Measurements from ENCODE around the gene OR10G3. TPM values are rescaled to one million over a fixed set of nuclear protein-coding genes. Genes with fewer than 3 reads are reported as not detected.

The OR10G3 gene
- total RNA-seq, 1 donor from 2014 or later: not detected

DNA sequence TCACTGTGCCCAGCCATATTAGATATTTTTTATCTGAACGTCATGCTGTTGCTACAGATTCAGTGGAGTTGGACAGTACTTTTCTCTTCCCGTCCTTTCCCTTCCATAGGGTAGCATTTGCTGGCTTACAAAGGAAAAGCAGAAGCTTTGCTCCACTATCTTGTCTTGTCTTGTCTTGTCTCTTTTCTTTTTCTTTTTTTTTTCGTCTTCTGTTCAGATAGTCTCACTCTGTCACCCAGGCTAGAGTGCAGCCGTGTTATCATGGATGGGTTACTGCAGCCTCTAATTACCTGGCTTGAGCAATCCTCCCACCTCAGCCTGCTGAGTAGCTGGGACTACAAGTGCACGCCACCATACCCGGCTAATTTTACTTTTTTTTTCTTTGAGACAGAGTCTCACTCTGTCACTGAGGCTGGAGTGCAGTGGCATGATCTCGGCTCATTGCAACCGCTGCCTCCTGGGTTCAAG is 21.1 kb downstream of the OR10G3 start:
- Mint-ChIP-seq H3K4me1 (ENCODE audit: low read depth, unreplicated experiment) (peaks cover 2% of the 10 kb centered on the region), H3K27ac (ENCODE audit: unreplicated experiment) (peak overlapping the region; percentile 34), H3K4me3 (ENCODE audit: unreplicated experiment) (no peak overlapping the region), H3K36me3 (ENCODE audit: low read depth, unreplicated experiment) (peaks cover 2% of the 10 kb centered on the region), H3K9me3 (ENCODE audit: unreplicated experiment) (no peaks in the 10 kb centered on the region), H3K27me3 (ENCODE audit: low read depth, unreplicated experiment) (no peaks in the 10 kb centered on the region)
- Histone ChIP-seq H3K9me3 (ENCODE audit: insufficient read depth, low read depth, low read length) (no peaks in the 10 kb centered on the region), H3K27me3 (ENCODE audit: insufficient read depth, low read length) (no peaks in the 10 kb centered on the region), H3K4me1 (ENCODE audit: insufficient read depth, low read length) (peaks cover 4% of the 10 kb centered on the region), H2AFZ (ENCODE audit: low read depth, low read length) (no peak overlapping the region), H3K27ac (ENCODE audit: low read depth, low read length) (no peak overlapping the region), H3K36me3 (ENCODE audit: insufficient read depth, low read length) (no peaks in the 10 kb centered on the region), H3K79me2 (ENCODE audit: insufficient read depth, low read length) (no peaks in the 10 kb centered on the region), H3K4me3 (ENCODE audit: insufficient read depth, low read depth, low read length) (no peak overlapping the region), H3K4me2 (ENCODE audit: low read length) (no peak overlapping the region), H3K9ac (ENCODE audit: low read length) (no peak overlapping the region), H4K20me1 (ENCODE audit: insufficient read depth, low read length) (no peaks in the 10 kb centered on the region)
- TF ChIP-seq EZH2 (IDR thresholded peaks at IDR 0.05; ENCODE audit: insufficient read depth, low read length): no peak
- TF ChIP-seq, protein P1, sequence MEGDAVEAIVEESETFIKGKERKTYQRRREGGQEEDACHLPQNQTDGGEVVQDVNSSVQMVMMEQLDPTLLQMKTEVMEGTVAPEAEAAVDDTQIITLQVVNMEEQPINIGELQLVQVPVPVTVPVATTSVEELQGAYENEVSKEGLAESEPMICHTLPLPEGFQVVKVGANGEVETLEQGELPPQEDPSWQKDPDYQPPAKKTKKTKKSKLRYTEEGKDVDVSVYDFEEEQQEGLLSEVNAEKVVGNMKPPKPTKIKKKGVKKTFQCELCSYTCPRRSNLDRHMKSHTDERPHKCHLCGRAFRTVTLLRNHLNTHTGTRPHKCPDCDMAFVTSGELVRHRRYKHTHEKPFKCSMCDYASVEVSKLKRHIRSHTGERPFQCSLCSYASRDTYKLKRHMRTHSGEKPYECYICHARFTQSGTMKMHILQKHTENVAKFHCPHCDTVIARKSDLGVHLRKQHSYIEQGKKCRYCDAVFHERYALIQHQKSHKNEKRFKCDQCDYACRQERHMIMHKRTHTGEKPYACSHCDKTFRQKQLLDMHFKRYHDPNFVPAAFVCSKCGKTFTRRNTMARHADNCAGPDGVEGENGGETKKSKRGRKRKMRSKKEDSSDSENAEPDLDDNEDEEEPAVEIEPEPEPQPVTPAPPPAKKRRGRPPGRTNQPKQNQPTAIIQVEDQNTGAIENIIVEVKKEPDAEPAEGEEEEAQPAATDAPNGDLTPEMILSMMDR (IDR thresholded peaks at IDR 0.05; ENCODE audit: insufficient read depth, low read depth, low read length): no peak
- DNase-seq (ENCODE audit: low read depth) (no peak), FAIRE-seq (no peak)

DNA sequence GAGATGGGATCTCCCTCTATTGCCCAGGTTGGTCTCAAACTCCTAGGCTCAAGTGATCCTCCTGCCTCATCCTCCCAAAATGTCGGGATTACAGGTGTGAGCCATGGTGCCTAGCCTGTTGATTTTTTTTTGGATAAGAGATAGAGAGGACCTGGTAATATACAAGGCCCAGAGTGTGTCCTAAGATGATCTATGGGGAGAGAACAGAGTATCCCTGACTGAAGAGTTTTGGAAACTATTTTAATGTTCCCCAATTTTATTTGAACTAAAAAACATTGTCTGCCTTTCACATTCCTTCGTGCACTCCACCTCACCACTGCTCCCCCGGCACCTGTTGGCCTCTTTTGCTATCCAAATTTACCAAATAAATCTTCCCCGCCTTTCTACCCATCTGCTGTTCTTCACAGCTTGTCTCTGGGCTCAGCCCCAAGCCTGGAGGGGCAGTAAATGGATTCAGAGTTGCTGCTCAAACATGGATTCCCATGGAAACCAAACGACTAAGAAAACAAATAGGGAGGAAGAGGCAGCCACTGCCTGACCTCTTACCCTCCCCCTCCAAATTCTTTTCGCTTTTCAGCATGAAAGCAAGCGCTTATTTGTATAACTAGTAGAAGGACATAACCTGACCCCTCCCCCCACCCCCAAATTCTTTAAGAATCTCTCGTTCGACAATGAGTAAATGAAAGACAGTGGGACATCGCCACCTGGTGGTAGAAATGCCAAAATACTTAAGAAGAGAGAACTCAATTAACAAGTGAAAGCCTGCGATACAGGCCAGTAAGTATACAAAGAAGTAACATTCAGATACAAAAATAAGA is 22.6 kb downstream of the OR10G3 start:
- FAIRE-seq: no peak
- Histone ChIP-seq H3K9ac (ENCODE audit: low read length) (peak overlapping the region; percentile 38), H3K79me2 (ENCODE audit: insufficient read depth, low read length) (no peaks in the 10 kb centered on the region), H3K4me3 (ENCODE audit: insufficient read depth, low read depth, low read length) (peak overlapping the region; percentile 32), H3K27me3 (ENCODE audit: insufficient read depth, low read length) (no peaks in the 10 kb centered on the region), H3K27ac (ENCODE audit: low read depth, low read length) (no peak overlapping the region), H3K9me3 (ENCODE audit: insufficient read depth, low read depth, low read length) (no peaks in the 10 kb centered on the region), H4K20me1 (ENCODE audit: insufficient read depth, low read length) (no peaks in the 10 kb centered on the region), H3K36me3 (ENCODE audit: insufficient read depth, low read length) (no peaks in the 10 kb centered on the region), H2AFZ (ENCODE audit: low read depth, low read length) (peak overlapping the region; percentile 68), H3K4me1 (ENCODE audit: insufficient read depth, low read length) (peaks cover 4% of the 10 kb centered on the region), H3K4me2 (ENCODE audit: low read length) (peak overlapping the region; percentile 83)
- peak overlapping the region; percentile 88 for H3K27ac Mint-ChIP-seq (ENCODE audit: unreplicated experiment)
- no peak for TF ChIP-seq EZH2 (IDR thresholded peaks at IDR 0.05; ENCODE audit: insufficient read depth, low read length)
- TF ChIP-seq, protein P1 (IDR thresholded peaks at IDR 0.05; ENCODE audit: insufficient read depth, low read depth, low read length): peak; percentile 77
- H3K36me3 Mint-ChIP-seq (ENCODE audit: low read depth, unreplicated experiment): peaks cover 2% of the 10 kb centered on the region
- H3K27me3 Mint-ChIP-seq (ENCODE audit: low read depth, unreplicated experiment): no peaks in the 10 kb centered on the region
- DNase-seq (ENCODE audit: low read depth): peak; percentile 65
- H3K9me3 Mint-ChIP-seq (ENCODE audit: unreplicated experiment): no peaks in the 10 kb centered on the region
- peak overlapping the region; percentile 18 for H3K4me3 Mint-ChIP-seq (ENCODE audit: unreplicated experiment)
- H3K4me1 Mint-ChIP-seq (ENCODE audit: low read depth, unreplicated experiment): peaks cover 2% of the 10 kb centered on the region

Data from astrocyte (in vitro differentiated cells and primary cell).